IPS-18a (cell line): ENCODE measurements around the gene SKOR1.

Experiments
- H3K27ac ChIP-seq: one replicate; pipeline ENCODE4 v1.5.1; 2013; ENCODE audit warnings: low read length
- H3K27me3 ChIP-seq: one replicate; pipeline ENCODE4 v1.6.1; 2013; ENCODE audit warnings: mild to moderate bottlenecking, low read length; ENCODE audit not compliant: control insufficient read depth, insufficient read depth
- H3K36me3 ChIP-seq: one replicate; pipeline ENCODE4 v1.6.1; 2013; ENCODE audit warnings: low read depth, low read length; ENCODE audit not compliant: control insufficient read depth
- H3K4me1 ChIP-seq: one replicate; pipeline ENCODE4 v1.6.1; 2013; ENCODE audit warnings: low read depth, low read length; ENCODE audit not compliant: control insufficient read depth
- H3K4me3 ChIP-seq: one replicate; pipeline ENCODE4 v1.5.1; 2013; ENCODE audit warnings: low read length
- H3K9ac ChIP-seq: one replicate; pipeline ENCODE4 v1.6.1; 2013; ENCODE audit warnings: mild to moderate bottlenecking, low read length, moderate library complexity
- H3K9me3 ChIP-seq: one replicate; pipeline ENCODE4 v1.6.1; 2013; ENCODE audit warnings: low read depth, low read length; ENCODE audit not compliant: control insufficient read depth

The SKOR1 gene

GRCh38 chr15:67783303-67783702 lies 42.0 kb upstream of the SKOR1 start:
- peaks cover 30% of the 10 kb centered on the region for H3K4me1 ChIP-seq
- no peaks in the 10 kb centered on the region for H3K9me3 ChIP-seq
- H3K4me3 ChIP-seq = no peak overlapping the region
- no peak overlapping the region for H3K27ac ChIP-seq
- H3K36me3 ChIP-seq = no peaks in the 10 kb centered on the region
- H3K9ac ChIP-seq = no peak overlapping the region
- no peaks in the 10 kb centered on the region for H3K27me3 ChIP-seq

DNA sequence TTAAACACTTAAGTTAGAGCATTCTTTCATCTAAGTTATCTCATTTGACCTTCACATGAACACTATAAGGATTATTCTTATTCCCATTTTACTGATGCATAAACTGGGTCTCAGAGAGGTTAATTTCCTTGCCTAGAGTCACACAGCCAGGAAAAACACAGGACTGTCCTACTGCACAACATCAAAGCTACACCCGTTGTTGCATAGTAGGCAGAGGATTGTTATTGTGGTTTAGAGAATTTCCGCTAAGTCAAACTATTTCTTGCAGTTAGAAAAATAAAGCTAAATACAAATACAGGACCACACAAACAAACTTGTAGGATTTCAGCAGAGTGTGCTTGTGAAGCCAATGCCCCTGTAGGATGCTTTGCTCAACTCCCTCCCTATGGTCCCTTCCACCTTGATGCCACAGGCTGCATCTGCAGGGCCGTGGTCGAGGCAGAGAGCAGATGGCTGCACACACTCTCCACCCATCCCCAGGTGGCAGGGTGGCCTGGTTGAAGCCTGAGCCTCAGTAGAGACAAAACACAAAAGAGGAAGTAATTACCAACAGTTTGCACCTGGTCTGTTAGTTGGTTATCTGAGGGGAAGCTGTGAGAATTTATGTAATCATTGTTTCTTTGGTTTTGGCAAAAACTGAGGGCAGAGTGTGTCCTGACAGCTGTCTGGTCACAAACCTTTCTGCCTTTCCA lies 41.1 kb upstream of the SKOR1 start:
- H3K4me1 ChIP-seq = peaks cover 28% of the 10 kb centered on the region
- no peaks in the 10 kb centered on the region for H3K9me3 ChIP-seq
- no peak overlapping the region for H3K4me3 ChIP-seq

GRCh38 chr15:67784856-67785430 lies 40.4 kb upstream of the SKOR1 start:
- no peak overlapping the region for H3K4me3 ChIP-seq
- H3K27me3 ChIP-seq = no peaks in the 10 kb centered on the region
- H3K36me3 ChIP-seq = no peaks in the 10 kb centered on the region
- H3K27ac ChIP-seq = no peak overlapping the region
- no peaks in the 10 kb centered on the region for H3K9me3 ChIP-seq
- no peak overlapping the region for H3K9ac ChIP-seq
- H3K4me1 ChIP-seq = peaks cover 28% of the 10 kb centered on the region

More for the DNA sequence above, 41.1 kb upstream of the SKOR1 start:
- H3K27ac ChIP-seq = no peak overlapping the region
- H3K36me3 ChIP-seq = no peaks in the 10 kb centered on the region
- no peaks in the 10 kb centered on the region for H3K27me3 ChIP-seq
- H3K9ac ChIP-seq = no peak overlapping the region

- no peak overlapping the region for H3K27ac ChIP-seq
- no peaks in the 10 kb centered on the region for H3K27me3 ChIP-seq
- no peak overlapping the region for H3K4me3 ChIP-seq
- H3K9ac ChIP-seq = no peak overlapping the region
- no peaks in the 10 kb centered on the region for H3K36me3 ChIP-seq
- H3K4me1 ChIP-seq = peaks cover 28% of the 10 kb centered on the region
- no peaks in the 10 kb centered on the region for H3K9me3 ChIP-seq
Observed at GRCh38 chr15:67785431-67785830, 39.9 kb upstream of the SKOR1 start.

GRCh38 chr15:67786646-67787045 lies 38.7 kb upstream of the SKOR1 start:
- Histone ChIP-seq H3K27me3 (no peaks in the 10 kb centered on the region), H3K9me3 (no peaks in the 10 kb centered on the region), H3K4me1 (peaks cover 35% of the 10 kb centered on the region), H3K36me3 (no peaks in the 10 kb centered on the region), H3K4me3 (no peak overlapping the region), H3K27ac (no peak overlapping the region), H3K9ac (no peak overlapping the region)

GRCh38 chr15:67788986-67789385 lies 36.3 kb upstream of the SKOR1 start:
- peaks cover 24% of the 10 kb centered on the region for H3K4me1 ChIP-seq
- no peak overlapping the region for H3K27ac ChIP-seq
- H3K4me3 ChIP-seq = no peak overlapping the region

GRCh38 chr15:67790610-67791319 lies 34.5 kb upstream of the SKOR1 start:
- Histone ChIP-seq H3K27ac (no peak overlapping the region), H3K4me1 (peaks cover 24% of the 10 kb centered on the region), H3K9ac (no peak overlapping the region), H3K27me3 (no peaks in the 10 kb centered on the region), H3K4me3 (no peak overlapping the region), H3K9me3 (no peaks in the 10 kb centered on the region), H3K36me3 (no peaks in the 10 kb centered on the region)

More at GRCh38 chr15:67788986-67789385, 36.3 kb upstream of the SKOR1 start:
- Histone ChIP-seq H3K9ac (no peak overlapping the region), H3K36me3 (no peaks in the 10 kb centered on the region), H3K9me3 (no peaks in the 10 kb centered on the region), H3K27me3 (no peaks in the 10 kb centered on the region)

- no peak overlapping the region for H3K4me3 ChIP-seq
- H3K36me3 ChIP-seq = no peaks in the 10 kb centered on the region
- no peaks in the 10 kb centered on the region for H3K9me3 ChIP-seq
- H3K9ac ChIP-seq = no peak overlapping the region
- H3K4me1 ChIP-seq = peaks cover 24% of the 10 kb centered on the region
- no peaks in the 10 kb centered on the region for H3K27me3 ChIP-seq
- H3K27ac ChIP-seq = no peak overlapping the region
Observed at GRCh38 chr15:67792250-67792942, 32.9 kb upstream of the SKOR1 start.

- no peaks in the 10 kb centered on the region for H3K36me3 ChIP-seq
- H3K4me1 ChIP-seq = peaks cover 19% of the 10 kb centered on the region
- H3K4me3 ChIP-seq = no peak overlapping the region
- H3K27ac ChIP-seq = no peak overlapping the region
- no peaks in the 10 kb centered on the region for H3K9me3 ChIP-seq
- no peak overlapping the region for H3K9ac ChIP-seq
- no peaks in the 10 kb centered on the region for H3K27me3 ChIP-seq
Observed at GRCh38 chr15:67794832-67795574, 30.3 kb upstream of the SKOR1 start.

DNA sequence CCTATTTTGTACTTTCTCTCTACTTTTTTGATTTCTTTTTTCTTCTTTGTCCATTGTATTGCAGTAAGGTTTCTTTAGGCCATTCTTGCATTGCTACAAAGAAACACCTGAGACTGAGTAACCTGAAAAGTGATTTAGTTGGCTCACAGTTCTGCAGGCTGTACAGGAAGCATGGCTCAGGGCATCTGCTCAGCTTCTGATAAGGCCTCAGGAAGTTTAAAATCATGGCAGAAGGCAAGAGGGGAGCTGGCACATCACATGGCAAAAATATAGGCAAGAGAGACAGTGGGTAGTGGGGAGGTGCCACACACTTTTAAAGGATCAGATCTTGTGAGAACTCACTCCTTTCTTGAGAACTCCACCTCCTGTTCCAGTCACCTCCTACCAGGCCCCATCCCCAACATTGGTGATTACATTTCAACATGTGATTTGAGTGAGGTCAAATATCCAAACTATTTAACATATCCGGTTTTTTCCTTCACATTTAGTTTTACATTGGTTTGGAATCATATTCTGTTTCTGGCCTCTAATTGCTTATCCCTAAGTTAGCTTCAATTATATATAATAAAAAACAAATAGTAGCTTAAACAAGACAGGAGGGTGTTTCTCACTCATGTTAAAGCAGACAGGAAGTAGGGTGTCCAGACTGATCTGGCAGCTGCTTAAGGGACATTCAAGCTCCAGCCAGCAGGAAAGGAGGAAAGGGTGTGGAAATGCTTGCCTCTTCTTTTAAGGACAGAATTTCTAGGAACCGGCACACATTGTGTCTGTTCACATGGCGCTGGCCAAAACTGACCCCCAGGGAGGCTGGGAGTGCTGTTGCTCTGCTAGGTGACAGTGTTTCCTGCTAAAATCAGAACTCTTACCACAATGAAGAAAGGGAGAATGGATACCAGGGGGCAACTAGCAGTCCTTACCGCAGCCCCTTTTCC lies 28.8 kb upstream of the SKOR1 start:
- Histone ChIP-seq H3K9ac (no peak overlapping the region), H3K9me3 (no peaks in the 10 kb centered on the region), H3K27ac (no peak overlapping the region), H3K4me3 (no peak overlapping the region), H3K4me1 (peaks cover 10% of the 10 kb centered on the region), H3K36me3 (no peaks in the 10 kb centered on the region), H3K27me3 (no peaks in the 10 kb centered on the region)
